ENCODE measurements around the gene SBF1.

The SBF1 gene

DNA sequence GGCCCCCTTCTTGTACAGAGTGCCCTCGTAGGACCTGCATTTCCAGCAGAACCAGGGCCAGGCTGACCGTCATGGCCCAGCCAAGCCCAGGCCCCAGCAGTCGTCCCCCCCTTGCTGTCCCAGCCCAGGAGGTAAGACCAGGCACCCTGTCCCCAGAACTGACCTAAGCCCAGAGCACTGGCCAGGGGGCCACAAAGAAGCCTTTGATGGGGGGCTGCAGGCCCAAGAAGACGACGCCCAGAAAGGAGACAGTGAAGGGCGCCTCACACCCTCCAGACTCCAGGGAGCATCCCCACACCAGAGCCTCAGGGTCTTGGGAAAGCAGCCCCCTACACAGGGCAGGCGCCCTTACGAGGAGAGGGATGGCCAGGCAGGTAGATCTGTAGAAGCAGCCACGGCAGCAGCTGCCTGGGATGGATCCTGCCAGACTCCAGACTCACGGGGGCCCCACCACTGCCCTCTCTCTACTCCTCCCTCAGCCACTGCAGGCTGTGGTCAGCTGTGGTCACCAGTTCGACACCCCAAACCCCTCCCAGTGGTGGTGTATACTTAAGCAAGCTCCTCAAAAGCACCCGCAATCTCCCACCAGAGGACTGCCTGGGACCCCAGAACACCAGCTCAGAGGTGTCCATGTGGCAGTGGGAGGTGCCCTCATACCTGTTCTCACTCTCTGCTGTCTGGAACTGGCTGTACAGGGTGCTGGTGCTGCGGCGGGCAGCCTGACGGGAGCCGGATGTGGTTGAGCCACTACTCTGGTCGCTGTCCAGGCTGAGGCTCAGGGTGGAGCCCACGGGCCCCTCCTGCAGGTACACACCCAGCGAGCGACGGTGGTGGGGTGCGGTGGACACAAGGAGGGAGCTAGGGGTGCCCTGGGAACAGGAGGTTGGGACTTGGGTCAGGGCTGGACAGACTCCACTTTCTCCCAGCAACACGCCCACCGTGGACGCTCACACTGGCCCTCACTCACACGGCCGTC, 27.0 kb downstream of the SBF1 start:
- Mint-ChIP-seq H3K9me3 (no peaks in the 10 kb centered on the region), H3K27ac (no peak overlapping the region), H3K36me3 (peaks cover 49% of the 10 kb centered on the region), H3K4me3 (no peak overlapping the region), H3K27me3 (no peaks in the 10 kb centered on the region), H3K4me1 (peaks cover 36% of the 10 kb centered on the region)
- ATAC-seq, result no peak

DNA sequence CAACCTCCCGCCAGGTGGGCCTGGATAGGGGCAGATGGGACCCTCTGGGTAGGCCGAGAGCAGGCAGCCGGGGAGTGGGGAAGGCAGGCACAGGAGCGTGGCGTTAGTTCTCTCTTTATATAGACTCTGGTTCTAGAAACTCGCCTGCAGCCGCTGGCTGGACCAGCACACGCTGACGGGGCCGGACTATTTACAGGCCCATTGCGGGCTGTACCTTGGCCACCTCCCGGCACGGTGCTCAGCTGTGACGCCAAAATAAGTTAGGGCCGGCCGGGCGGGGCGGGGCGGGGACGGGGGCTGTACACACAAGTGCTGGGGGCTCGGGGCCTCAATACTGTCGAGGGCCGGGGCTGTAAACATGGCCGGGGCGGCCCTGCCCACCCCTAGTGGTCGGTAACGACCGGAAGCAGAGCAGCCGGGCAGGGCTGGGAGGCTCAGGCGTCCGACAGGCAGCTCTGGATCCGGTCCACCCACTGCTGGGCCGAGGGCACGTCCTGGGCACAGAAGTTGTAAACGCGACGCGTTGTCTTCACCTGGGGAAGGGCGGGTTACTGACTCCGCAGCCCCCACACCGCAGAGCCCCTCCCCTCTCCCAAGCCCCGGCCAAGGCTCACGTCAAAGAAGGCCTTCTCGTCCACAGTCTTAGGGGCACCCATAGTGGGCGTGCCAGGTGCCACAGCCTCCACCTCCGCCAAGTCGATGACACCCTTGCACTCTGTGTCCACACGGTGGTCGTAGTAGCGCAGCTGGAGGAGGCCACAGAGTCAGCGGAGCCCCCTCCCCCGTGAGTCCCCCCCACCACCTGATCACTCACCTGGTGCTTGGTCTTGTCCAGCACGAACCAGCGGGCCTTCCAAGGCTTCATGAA, 27.9 kb downstream of the SBF1 start:
- Mint-ChIP-seq H3K36me3 (peaks cover 45% of the 10 kb centered on the region), H3K9me3 (no peaks in the 10 kb centered on the region), H3K27ac (no peak overlapping the region), H3K27me3 (no peaks in the 10 kb centered on the region), H3K4me1 (peaks cover 33% of the 10 kb centered on the region), H3K4me3 (no peak overlapping the region)
- ATAC-seq, result no peak

DNA sequence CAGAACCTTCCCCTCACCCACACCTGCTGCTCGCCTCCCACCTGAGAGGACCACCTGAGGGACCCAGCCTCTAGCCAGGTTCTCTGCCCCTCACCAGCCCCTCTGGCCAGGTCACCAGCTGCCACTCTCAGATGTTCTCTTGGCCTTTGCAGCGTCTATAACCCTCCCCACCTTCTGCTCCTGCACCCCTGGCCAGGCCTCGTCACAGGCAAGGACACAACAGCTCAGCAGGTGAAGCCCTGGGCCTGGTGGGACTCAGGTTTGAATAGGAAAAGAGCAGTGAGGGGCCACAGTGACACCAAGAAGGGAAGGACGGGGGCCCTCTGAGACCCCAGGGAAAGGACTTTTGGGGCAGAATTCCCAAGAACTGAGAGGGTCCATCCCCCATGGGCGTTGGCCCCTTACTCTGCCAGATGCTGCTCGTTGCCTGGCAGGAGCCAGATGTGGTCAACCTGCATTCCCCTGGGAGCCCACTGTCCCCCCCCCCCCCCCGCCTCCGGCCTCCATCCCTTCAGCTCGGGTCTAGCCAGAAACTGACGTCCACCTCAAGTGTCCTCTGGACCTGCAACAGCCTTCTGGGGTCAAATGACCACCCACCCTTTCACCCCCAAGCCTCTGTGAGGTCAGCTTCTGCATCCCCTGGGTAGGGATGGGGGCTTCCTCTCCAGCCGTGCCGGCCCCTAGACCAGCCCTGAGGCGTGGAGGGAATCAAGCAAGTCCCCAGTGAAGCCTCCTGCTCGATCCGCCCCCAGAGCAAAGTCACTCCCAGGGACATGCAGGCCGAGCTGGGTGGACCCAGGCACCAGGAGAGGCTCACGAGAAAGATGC, 28.7 kb downstream of the SBF1 start:
- ATAC-seq, result no peak
- Mint-ChIP-seq H3K27me3 (no peaks in the 10 kb centered on the region), H3K27ac (peak overlapping the region; percentile 62), H3K36me3 (peaks cover 47% of the 10 kb centered on the region), H3K9me3 (no peaks in the 10 kb centered on the region), H3K4me1 (peaks cover 33% of the 10 kb centered on the region), H3K4me3 (no peak overlapping the region)

DNA sequence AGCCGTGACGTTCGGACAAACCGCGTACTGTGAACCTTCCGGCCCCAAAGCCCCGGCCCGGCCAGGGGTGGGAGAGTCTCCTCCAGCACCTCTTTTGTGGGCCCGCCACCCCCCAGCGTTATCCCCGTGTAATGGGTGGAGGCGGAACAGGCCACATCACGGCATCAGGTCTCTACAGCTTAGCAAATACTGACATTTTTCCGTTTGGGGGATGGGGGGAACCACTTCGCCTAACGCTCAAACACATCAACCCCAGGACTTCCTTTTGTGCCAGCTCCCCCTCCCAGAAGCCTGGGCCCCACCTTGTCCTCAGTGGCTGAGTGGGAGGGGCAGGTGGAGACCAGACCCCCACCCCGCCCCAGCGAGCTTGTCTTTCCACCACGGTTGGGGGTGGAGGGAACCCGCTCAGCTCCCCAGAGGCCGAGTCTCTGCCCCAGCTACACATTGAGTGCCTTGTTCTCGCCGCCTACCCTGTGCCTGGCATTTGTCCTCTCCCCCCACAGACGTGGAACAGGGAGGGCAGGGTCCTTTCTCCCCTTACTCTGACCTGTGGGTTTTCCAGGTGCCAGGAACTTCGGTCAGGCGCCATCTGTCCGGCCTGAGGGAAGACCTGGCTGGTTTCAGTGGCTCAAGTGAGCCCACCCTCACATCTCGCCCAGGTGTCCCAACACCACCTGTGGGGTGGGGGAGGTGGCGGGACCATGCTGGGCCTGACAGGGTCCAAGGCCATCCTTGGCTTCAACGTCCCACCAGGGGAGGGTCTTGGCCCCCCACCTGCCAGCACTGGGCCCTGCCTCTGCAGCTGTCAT, 29.6 kb downstream of the SBF1 start:
- H3K4me1 Mint-ChIP-seq, result peaks cover 30% of the 10 kb centered on the region
- no peak overlapping the region for H3K4me3 Mint-ChIP-seq
- ATAC-seq, result peak; percentile 54
- H3K36me3 Mint-ChIP-seq, result peaks cover 43% of the 10 kb centered on the region
- H3K9me3 Mint-ChIP-seq, result no peaks in the 10 kb centered on the region
- H3K27ac Mint-ChIP-seq, result peak overlapping the region; percentile 62
- H3K27me3 Mint-ChIP-seq, result no peaks in the 10 kb centered on the region

DNA sequence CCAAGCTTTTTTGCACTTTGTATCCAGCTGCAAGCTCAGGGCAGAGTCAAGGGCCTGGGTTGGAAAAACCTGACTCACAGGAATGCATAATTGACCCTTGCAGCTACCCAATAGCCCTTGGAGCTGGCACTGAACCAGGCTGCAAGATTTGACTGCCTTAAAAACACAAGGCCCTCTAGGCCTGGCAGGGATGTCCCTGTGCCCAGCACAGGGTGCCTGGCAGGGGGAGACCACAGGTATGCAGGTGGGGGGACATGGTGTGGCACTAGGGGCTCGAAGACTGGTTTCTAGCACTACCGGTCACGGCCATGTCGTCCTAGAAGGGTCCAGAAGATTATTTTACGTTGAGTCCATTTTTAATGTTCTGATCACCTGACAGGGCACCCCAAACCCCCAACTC, 30.2 kb downstream of the SBF1 start:
- ATAC-seq, result no peak
- H3K36me3 Mint-ChIP-seq, result peaks cover 39% of the 10 kb centered on the region
- peak overlapping the region; percentile 62 for H3K27ac Mint-ChIP-seq
- peaks cover 24% of the 10 kb centered on the region for H3K4me1 Mint-ChIP-seq
- no peaks in the 10 kb centered on the region for H3K27me3 Mint-ChIP-seq
- no peaks in the 10 kb centered on the region for H3K9me3 Mint-ChIP-seq
- no peak overlapping the region for H3K4me3 Mint-ChIP-seq

DNA sequence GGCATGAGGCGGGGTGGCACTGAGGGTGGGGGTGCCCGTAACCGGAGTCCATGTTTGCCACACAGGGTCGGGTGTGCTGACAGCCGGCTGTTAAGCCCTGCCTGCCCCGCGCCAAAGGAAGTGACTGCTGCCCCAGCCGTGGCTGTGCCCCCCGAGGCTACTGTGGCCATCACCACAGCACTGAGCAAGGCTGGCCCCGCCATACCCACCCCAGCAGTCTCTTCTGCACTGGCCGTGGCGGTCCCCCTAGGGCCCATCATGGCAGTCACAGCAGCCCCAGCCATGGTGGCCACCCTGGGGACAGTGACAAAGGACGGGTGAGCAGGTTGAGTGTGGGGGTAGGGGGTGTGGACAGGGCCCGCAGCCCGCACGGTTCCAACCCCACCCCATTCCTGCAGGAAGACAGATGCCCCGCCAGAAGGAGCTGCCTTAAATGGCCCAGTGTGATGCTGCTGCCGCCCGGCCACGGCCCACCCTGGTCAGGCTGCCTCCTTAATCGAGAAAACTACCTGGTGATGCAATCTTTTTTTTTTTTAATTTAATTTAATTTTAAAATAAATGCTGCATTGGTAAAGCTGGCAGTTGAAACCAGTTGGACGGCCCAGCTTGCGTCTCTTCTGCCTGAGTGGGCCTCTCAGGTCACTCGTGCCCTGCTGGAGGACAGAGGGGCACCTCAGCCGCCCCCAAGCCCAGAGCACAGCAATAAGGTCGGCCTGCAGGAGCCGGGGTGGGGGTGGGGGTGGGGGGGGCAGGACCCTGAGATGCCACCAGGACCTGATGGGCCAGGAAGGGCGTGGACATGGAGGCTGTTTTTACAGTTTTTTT, 30.8 kb downstream of the SBF1 start:
- Mint-ChIP-seq H3K27me3 (no peaks in the 10 kb centered on the region), H3K36me3 (peaks cover 34% of the 10 kb centered on the region), H3K9me3 (no peaks in the 10 kb centered on the region), H3K4me1 (peaks cover 19% of the 10 kb centered on the region), H3K4me3 (no peak overlapping the region), H3K27ac (no peak overlapping the region)
- peak; percentile 14 for ATAC-seq

DNA sequence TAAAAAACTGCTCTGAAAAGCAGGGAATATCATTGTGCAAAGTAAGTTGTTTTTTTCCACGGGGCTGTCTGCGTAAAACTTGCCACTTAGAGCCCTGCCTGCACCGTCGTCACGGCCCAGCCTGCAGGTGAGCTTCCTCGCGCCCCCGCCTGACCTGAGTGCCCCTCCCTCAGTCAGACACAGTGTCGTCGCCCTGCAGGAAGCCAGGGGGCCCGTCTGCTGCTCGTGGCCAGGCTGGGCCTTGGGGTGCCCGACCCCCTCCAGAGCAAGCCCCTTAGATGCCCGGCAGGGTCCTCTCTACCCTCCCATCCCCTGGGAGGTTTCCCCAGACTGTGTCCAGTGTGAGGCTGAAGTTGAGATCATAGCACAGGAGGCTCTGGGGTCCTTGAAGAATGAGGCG, 31.6 kb downstream of the SBF1 start:
- Mint-ChIP-seq H3K4me1 (peaks cover 19% of the 10 kb centered on the region), H3K27ac (no peak overlapping the region), H3K9me3 (no peaks in the 10 kb centered on the region), H3K27me3 (no peaks in the 10 kb centered on the region), H3K36me3 (peaks cover 26% of the 10 kb centered on the region), H3K4me3 (no peak overlapping the region)
- ATAC-seq, result peak; percentile 5

DNA sequence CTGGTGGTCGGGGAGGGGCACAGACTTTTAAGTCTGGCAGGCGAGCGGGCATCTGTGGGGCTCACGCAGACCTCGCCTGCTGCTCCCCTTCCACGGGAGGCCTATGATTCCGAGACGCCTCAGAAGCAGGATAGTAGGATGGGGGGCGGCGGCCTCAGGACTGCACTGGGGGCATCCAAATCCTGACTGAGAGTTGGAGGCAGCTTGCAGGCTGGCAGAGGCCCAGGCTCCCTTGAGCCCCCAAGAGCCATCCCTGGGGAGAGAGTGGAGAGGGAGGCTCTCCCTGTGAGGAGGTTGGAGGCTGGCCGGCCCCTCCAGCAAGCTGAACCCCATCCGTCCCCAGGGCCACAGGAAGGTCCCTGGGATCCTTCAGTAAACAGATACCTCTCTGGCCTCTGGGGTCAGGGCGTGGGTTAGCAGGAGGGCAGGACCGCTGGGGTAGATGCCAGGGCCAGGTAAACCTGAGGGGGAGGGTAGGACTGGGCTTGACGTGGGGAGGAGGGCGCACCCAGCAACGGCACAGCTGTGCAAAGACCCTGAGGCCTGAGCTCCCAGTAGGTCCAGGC, 33.3 kb downstream of the SBF1 start:
- Mint-ChIP-seq H3K27ac (peak overlapping the region; percentile 22), H3K4me1 (peaks cover 18% of the 10 kb centered on the region), H3K4me3 (no peak overlapping the region), H3K36me3 (peaks cover 17% of the 10 kb centered on the region), H3K9me3 (no peaks in the 10 kb centered on the region), H3K27me3 (no peaks in the 10 kb centered on the region)
- no peak for ATAC-seq

DNA sequence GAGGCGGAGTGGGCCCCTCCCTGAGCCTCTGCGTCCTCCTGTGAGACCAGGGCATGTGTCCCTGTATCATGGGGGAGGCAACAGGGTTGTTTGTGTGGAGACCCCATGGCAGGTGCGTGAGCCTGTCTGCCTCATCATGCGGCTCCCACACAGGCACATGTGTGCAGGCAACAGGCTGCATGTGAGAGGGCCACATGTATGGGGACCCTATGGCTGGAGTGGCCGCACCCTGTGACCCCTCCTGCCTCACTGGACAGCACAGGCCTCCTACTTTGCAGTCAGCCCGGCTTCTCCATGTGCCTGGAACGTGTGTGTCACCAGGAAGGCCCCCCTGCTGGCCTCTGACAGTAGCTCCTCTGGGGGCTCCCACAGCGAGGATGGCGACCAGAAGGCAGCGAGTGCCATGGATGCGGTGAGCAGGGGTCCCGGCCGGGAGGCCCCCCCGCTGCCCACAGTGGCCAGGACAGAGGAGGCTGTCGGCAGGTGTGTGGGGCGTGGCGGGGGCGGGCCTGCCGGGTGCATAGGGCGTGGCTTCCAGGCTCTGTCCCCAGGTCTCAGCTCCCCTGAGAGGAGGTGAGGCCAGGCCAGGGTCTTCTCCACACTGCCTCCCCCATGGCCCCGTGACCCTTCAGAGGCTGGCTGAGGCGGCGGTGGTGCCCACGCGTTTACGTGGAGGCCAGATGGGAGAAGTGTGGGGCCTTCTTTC, 34.1 kb downstream of the SBF1 start:
- H3K4me1 Mint-ChIP-seq, result peaks cover 10% of the 10 kb centered on the region
- H3K36me3 Mint-ChIP-seq, result peaks cover 17% of the 10 kb centered on the region
- H3K27ac Mint-ChIP-seq, result peak overlapping the region; percentile 22
- H3K4me3 Mint-ChIP-seq, result no peak overlapping the region
- no peaks in the 10 kb centered on the region for H3K9me3 Mint-ChIP-seq
- ATAC-seq, result peak; percentile 4
- H3K27me3 Mint-ChIP-seq, result no peaks in the 10 kb centered on the region

DNA sequence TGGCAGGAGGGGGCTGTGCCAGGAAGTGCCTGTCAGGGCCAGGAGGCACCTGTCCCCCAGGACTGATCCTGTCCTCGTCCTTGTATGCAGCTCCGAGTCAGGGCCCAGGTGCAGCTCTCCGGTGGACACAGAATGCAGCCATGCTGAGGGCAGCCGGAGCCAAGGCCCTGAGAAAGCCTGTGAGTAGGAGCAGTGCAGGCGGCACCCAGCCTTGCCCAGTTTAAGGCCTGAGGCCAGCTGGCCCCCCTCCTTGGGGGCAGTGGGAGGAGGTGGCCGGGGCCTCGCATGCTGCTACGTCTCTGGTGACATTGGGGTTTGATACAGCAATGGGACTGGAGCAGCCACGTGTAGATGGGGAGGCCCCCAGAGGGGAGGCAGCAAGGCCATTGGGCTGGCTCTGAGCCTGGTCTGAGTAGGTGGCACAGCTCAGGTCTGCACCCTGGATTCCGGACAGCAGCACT, 34.9 kb downstream of the SBF1 start:
- Mint-ChIP-seq H3K4me3 (no peak overlapping the region), H3K27me3 (no peaks in the 10 kb centered on the region), H3K9me3 (no peaks in the 10 kb centered on the region), H3K36me3 (peaks cover 25% of the 10 kb centered on the region), H3K4me1 (peaks cover 2% of the 10 kb centered on the region), H3K27ac (no peak overlapping the region)
- no peak for ATAC-seq

DNA sequence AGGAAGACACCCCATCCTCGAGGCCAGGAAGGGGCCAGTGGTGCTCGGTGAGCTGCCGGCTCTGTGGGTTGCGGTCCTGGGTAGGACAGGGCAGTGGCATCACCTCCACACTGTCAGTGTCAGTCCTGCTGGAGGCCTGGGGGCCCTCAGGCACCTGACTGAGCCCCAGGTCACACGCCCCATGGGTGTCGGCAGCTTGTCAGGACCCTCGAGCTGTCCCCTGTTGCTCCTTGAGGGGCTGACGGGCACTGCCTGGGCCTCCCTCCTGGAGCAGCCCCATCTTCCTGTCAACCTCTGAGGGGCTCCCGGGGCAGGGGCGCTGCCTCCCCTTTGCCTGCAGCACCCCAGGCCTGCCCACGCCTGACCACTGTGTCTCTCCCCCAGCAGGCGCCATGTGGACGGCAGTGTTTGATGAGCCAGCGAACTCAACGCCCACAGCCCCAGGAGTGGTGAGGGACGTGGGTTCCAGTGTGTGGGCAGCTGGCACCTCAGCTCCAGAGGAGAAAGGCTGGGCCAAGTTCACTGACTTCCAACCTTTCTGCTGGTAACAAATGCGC, 35.4 kb downstream of the SBF1 start:
- no peaks in the 10 kb centered on the region for H3K27me3 Mint-ChIP-seq
- ATAC-seq, result no peak
- H3K4me1 Mint-ChIP-seq, result no peaks in the 10 kb centered on the region
- H3K27ac Mint-ChIP-seq, result no peak overlapping the region
- H3K36me3 Mint-ChIP-seq, result peaks cover 27% of the 10 kb centered on the region
- no peak overlapping the region for H3K4me3 Mint-ChIP-seq
- no peaks in the 10 kb centered on the region for H3K9me3 Mint-ChIP-seq

DNA sequence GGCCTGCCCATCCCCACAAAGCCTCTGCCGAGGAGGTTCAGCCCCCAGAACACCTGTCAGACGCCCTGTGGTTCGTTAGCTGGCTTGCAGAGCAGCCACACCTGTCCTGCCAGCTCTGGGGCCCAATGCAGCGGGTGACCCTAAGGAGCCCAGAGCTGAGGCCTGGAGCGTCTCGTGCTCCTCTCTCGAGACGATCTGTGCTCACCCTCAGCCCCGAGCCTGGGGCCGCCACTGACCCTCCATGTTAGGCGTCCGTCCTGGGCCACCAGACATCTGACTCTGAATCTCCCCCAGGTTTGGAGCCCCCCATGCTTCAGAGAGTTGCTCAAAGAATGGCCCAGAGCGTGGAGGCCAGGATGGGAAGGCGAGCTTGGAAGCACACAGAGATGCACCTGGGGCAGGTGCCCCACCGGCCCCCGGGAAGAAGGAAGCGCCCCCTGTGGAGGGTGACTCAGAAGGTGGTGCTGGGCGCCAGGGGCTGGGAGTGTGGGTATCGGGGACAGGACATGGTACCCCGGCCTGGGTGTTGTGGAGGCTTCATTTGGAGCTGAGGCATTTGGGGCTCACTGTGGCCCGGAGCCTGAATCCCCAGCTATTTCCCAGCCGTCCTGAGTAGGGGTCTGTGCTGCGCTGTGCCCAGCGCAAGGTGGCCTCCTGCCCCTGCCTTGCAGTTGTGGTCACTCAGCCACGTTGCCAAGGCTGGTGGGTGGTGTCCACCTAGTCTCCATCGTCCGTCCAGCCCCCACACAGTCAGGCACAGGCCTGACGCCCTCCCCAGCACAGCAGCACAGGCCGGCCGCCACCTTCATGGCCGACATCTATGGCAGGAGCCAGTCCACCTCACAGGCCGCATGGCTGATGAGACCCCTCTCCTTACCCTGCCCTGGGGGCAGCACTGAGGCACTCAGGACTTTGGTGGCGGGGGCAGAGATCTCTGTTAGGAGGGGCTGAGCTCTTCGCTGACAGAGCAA, 36.2 kb downstream of the SBF1 start:
- no peak overlapping the region for H3K4me3 Mint-ChIP-seq
- no peak overlapping the region for H3K27ac Mint-ChIP-seq
- no peaks in the 10 kb centered on the region for H3K4me1 Mint-ChIP-seq
- H3K27me3 Mint-ChIP-seq, result no peaks in the 10 kb centered on the region
- ATAC-seq, result no peak
- H3K9me3 Mint-ChIP-seq, result no peaks in the 10 kb centered on the region
- H3K36me3 Mint-ChIP-seq, result peaks cover 26% of the 10 kb centered on the region
